MCF 10A (cell line): ENCODE measurements around the gene TMEM37. TPM values are rescaled to one million over a fixed set of nuclear protein-coding genes. Genes with fewer than 3 reads are reported as not detected.

Experiments used
- BruUV-seq: library from RNA; stranded (reverse); fragments of 400-500 nt; replicated peaks from 2 replicates; lab custom pipeline; 2021; lab: Mats Ljungman, UMichigan
- CTCF ChIA-PET: fragments of 300-600 bp; sonication (Branson Sonifier 250); formaldehyde crosslinking; extraction: SDS; loops from one replicate; lab custom pipeline; 2021; ENCODE audit warnings: antibody characterized with exemption, inconsistent platforms; lab: Yijun Ruan, JAX
- POLR2A ChIA-PET: fragments of 300-600, 350-650 bp; sonication (Branson Sonifier 250); formaldehyde crosslinking; extraction: SDS; loops from one replicate; lab custom pipeline; 2020; ENCODE audit warnings: antibody characterized with exemption, inconsistent platforms; lab: Yijun Ruan, JAX
- DNase-seq: peaks from one replicate; pipeline ENCODE4 v3.0.0-alpha.2; 2018; ENCODE audit not compliant: unreplicated experiment
- H3K27ac Mint-ChIP-seq: one replicate; pipeline ENCODE4 v1.8.0; 2022; ENCODE audit warnings: mild to moderate bottlenecking, low read depth, mixed read lengths; ENCODE audit not compliant: unreplicated experiment
- H3K27me3 Mint-ChIP-seq: one replicate; pipeline ENCODE4 v1.8.0; 2022; ENCODE audit warnings: mixed read lengths; ENCODE audit not compliant: insufficient read depth, unreplicated experiment
- H3K36me3 Mint-ChIP-seq: one replicate; pipeline ENCODE4 v1.8.0; 2022; ENCODE audit warnings: mild to moderate bottlenecking, moderate library complexity, mixed read lengths; ENCODE audit not compliant: insufficient read depth, unreplicated experiment
- H3K4me1 Mint-ChIP-seq: one replicate; pipeline ENCODE4 v1.8.0; 2022; ENCODE audit warnings: mixed read lengths; ENCODE audit not compliant: insufficient read depth, unreplicated experiment
- H3K4me3 Mint-ChIP-seq: one replicate; pipeline ENCODE4 v1.8.0; 2022; ENCODE audit warnings: mild to moderate bottlenecking, moderate library complexity, mixed read lengths; ENCODE audit not compliant: unreplicated experiment
- H3K9me3 Mint-ChIP-seq: one replicate; pipeline ENCODE4 v1.8.0; 2022; ENCODE audit warnings: mixed read lengths; ENCODE audit not compliant: unreplicated experiment
- intact Hi-C: fragments of 100-400 bp; cut with micrococcal nuclease; formaldehyde crosslinking; loops from 2 replicates; pipeline ENCODE4 v1.14.1; 2022
- total RNA-seq: library from RNA; stranded (reverse); gene quantifications from 2 replicates; pipeline ENCODE4 v1.2.3, GENCODE V29; 2022
- TF ChIP-seq, protein P1 (sequence below): fragments of 200-600 bp; IDR thresholded peaks from one replicate; pipeline ENCODE4 v1.8.0; 2022; ENCODE audit warnings: antibody characterized with exemption, mild to moderate bottlenecking; ENCODE audit not compliant: unreplicated experiment

The TMEM37 gene
- total RNA-seq, 1 experiment from 2014 or later, result not detected

DNA sequence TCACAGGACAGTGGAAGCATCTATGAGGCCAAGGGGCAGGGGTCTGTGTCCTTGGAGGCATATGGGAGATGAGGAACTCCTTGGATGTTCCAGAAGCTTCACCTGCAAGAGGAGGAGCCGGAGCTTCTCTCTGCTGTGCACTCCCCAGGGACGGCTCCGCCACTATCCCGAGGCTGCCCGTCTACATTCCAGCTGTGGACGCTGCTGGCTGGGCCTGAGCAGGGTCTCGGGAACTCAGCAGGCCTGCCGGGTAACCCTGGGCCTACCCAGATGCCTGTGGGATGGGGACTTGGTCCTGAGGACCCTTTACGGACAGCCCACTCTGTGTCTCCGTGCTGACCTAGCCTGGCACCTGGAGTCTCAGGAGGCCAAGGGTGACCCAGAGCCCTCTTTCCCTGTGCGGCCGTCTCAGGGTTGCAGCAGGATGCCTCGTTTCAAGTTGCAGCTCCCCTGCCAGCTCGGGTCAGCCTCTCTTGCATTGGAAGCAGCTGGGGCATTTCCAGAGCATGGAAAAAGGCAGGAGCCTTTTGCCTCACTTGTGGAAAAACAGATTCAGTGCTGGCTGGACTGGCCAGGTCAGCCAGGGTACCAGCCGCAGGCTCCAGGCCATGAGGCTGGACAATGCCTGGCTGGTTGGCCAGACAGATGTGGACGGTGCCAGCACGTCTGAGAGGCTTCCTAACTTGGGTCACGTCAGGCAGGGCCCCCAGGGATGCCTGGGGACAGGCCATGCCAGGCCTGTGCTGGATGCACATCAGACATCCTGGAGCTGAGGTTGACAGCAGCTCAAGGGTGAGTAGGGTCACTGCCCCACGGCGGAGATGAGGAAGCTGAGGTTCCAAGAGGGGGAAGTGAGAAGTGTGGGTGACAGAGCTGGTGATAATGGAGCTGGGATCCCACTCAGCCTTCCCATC lies 51.1 kb downstream of the TMEM37 start:
- H3K4me1 Mint-ChIP-seq, result peaks cover 18% of the 10 kb centered on the region
- TF ChIP-seq, protein P1, sequence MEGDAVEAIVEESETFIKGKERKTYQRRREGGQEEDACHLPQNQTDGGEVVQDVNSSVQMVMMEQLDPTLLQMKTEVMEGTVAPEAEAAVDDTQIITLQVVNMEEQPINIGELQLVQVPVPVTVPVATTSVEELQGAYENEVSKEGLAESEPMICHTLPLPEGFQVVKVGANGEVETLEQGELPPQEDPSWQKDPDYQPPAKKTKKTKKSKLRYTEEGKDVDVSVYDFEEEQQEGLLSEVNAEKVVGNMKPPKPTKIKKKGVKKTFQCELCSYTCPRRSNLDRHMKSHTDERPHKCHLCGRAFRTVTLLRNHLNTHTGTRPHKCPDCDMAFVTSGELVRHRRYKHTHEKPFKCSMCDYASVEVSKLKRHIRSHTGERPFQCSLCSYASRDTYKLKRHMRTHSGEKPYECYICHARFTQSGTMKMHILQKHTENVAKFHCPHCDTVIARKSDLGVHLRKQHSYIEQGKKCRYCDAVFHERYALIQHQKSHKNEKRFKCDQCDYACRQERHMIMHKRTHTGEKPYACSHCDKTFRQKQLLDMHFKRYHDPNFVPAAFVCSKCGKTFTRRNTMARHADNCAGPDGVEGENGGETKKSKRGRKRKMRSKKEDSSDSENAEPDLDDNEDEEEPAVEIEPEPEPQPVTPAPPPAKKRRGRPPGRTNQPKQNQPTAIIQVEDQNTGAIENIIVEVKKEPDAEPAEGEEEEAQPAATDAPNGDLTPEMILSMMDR, result no peak
- H3K9me3 Mint-ChIP-seq, result no peaks in the 10 kb centered on the region
- no peaks in the 10 kb centered on the region for H3K27me3 Mint-ChIP-seq
- no peak overlapping the region for H3K27ac Mint-ChIP-seq
- ChIA-PET POLR2A (no interaction called here), CTCF (interaction anchor here (0.7 to 1.3 kb wide), 4 partner anchors 75 to 192 kb away, joined by 3 to 5 read pairs (median 4); no protein-coding TSS in a partner anchor)
- BruUV-seq, result no TSS peak
- H3K4me3 Mint-ChIP-seq, result no peak overlapping the region
- no peak for DNase-seq
- intact Hi-C loops, result no loop called here
- no peaks in the 10 kb centered on the region for H3K36me3 Mint-ChIP-seq

DNA sequence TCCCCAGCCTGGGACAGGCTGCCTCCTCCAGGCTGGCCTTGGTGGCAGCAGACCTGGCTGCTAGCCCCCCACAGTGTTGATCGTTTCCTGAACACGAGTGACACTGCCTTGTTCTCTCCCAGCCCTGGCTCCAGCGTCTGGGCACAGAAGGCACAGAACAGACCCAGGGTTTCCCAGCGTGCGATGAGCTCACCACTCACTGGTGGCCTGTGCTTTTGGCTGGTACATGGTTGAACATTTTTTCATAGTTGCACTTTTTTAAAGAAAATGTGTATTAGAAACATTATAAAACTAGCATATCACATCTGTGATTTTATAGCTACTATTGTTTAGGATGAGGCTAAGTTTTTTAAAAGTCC lies 51.7 kb downstream of the TMEM37 start:
- BruUV-seq, result no TSS peak
- POLR2A ChIA-PET, result no interaction called here

DNA sequence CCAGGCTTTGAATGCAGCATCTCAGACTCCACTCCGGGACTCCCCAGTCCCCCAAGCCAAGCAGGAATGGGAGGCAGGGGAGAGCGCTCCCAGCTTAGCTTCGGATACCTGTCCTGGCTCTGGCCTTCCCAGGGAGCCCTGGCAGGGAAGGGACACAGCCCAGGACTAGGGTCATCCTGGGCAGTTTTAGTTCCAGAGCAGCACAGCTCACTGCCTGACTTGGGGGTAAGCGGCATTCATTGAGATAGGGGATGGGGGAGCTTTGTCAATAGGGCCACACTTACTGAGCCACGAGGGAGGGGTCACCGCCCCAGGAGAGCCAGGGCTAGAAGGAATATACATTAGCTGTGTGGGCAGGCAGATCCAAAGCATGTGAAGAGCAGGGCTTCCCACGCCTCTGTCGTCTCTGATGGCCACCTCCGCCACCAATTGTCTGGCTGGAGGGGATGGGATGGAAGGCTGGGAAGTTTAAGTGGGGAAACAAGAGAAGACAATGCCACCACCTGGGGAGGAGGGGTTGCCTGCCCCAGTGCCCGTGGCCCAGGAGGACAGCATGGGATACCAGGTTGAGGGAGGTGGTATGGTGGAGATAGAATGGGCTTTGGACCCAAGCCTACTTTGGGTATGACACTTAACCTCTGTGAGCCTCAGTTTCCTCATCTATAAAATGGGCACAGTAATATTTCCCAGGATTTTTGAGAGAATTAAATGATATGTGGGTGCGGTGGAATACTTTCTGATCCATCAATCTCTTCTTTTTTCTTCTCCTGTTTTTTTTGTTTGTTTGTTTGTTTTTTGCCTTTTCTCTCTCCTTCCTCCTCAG lies 52.5 kb downstream of the TMEM37 start:
- BruUV-seq, result no TSS peak
- Mint-ChIP-seq H3K4me1 (peaks cover 19% of the 10 kb centered on the region), H3K27ac (no peak overlapping the region), H3K36me3 (no peaks in the 10 kb centered on the region), H3K27me3 (no peaks in the 10 kb centered on the region), H3K9me3 (no peaks in the 10 kb centered on the region), H3K4me3 (no peak overlapping the region)
- ChIA-PET POLR2A (no interaction called here), CTCF (interaction anchor here (0.7 to 1.3 kb wide), 5 partner anchors 76 to 193 kb away, joined by 3 to 5 read pairs (median 4); no protein-coding TSS in a partner anchor)
- no peak for DNase-seq
- intact Hi-C loops, result no loop called here
- TF ChIP-seq, protein P1, result no peak

More for the DNA sequence above, 51.7 kb downstream of the TMEM37 start:
- H3K4me3 Mint-ChIP-seq, result no peak overlapping the region
- peaks cover 18% of the 10 kb centered on the region for H3K4me1 Mint-ChIP-seq
- H3K9me3 Mint-ChIP-seq, result no peaks in the 10 kb centered on the region
- no peak overlapping the region for H3K27ac Mint-ChIP-seq
- H3K27me3 Mint-ChIP-seq, result no peaks in the 10 kb centered on the region
- intact Hi-C loops, result no loop called here
- CTCF ChIA-PET, result interaction anchor here (0.7 to 1.3 kb wide), 5 partner anchors 75 to 193 kb away, joined by 3 to 5 read pairs (median 4); no protein-coding TSS in a partner anchor
- no peak for DNase-seq
- H3K36me3 Mint-ChIP-seq, result no peaks in the 10 kb centered on the region
- TF ChIP-seq, protein P1, result no peak

DNA sequence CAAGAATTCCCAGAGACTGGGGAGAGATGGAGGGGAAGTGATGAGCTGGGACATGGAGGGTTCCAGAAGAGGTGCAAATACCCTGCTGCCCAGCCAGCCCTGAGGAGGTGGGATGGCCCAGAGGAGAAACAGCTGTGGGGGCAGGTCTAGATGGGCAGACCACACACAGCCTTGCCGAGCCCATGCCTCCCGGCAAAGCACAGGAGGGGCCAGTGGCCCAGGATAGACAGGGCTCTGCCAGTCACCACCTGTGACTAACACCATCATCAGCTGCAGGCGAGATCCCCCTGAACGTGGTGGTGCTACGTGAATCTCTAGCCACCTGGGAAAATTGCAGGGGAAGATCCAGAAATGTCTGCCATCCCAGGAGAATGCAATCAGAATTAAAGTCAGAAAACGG lies 53.2 kb downstream of the TMEM37 start:
- H3K36me3 Mint-ChIP-seq, result no peaks in the 10 kb centered on the region
- no peaks in the 10 kb centered on the region for H3K9me3 Mint-ChIP-seq
- no peak for DNase-seq
- no peak overlapping the region for H3K4me3 Mint-ChIP-seq
- intact Hi-C loops, result no loop called here
- no peak overlapping the region for H3K27ac Mint-ChIP-seq
- ChIA-PET POLR2A (no interaction called here), CTCF (interaction anchor here (1.1 to 6.4 kb wide), 2 partner anchors 8 to 175 kb away, joined by 4 to 55 read pairs; no protein-coding TSS in a partner anchor)
- no peaks in the 10 kb centered on the region for H3K27me3 Mint-ChIP-seq
- no TSS peak for BruUV-seq
- peaks cover 26% of the 10 kb centered on the region for H3K4me1 Mint-ChIP-seq
- TF ChIP-seq, protein P1, result no peak
